Endothelial cell of umbilical vein (primary cell): ENCODE measurements around the gene CGB2.
"Not testable (repeated sequence)": the region's sequence is repeated elsewhere in the genome, so short reads cannot be mapped to it uniquely, and the experiment has no call there.

Experiments
- EZH2 ChIP-seq: IDR thresholded peaks from 2 replicates; pipeline ENCODE4 v1.6.1; 2012; ENCODE audit warnings: borderline replicate concordance, low read depth, mild to moderate bottlenecking, moderate library complexity, low read length, inconsistent platforms; ENCODE audit not compliant: severe bottlenecking
- MYC ChIP-seq: IDR thresholded peaks from one replicate; pipeline ENCODE4 v1.6.1; 2011; ENCODE audit warnings: mild to moderate bottlenecking, low read depth, low read length
- POLR2A ChIP-seq: IDR thresholded peaks from 2 replicates; pipeline ENCODE4 v1.6.1; 2012; ENCODE audit warnings: low read depth, mild to moderate bottlenecking, control low read depth, low read length
- POLR2AphosphoS5 ChIP-seq: IDR thresholded peaks from 2 replicates; pipeline ENCODE4 v1.6.1; 2012; ENCODE audit warnings: low read depth, mild to moderate bottlenecking, control low read depth, low read length, moderate library complexity; ENCODE audit not compliant: insufficient read depth
- TF ChIP-seq, protein P1 (sequence below), 2 donors: IDR thresholded peaks; 1 replicate in 1 of 2; 2 replicates in 1 of 2; pipeline ENCODE4 v1.5.1; 2011; ENCODE audit warnings: low read length in 2 of 2, mild to moderate bottlenecking in 2 of 2, moderate library complexity in 2 of 2, control low read depth in 1 of 2, inconsistent platforms in 1 of 2, low read depth in 1 of 2; ENCODE audit not compliant: insufficient read depth in 1 of 2; ENCODE audit errors: extremely low read depth in 1 of 2

- TF ChIP-seq POLR2A, POLR2AphosphoS5, EZH2, MYC: not testable (repeated sequence)
- TF ChIP-seq, protein P1, sequence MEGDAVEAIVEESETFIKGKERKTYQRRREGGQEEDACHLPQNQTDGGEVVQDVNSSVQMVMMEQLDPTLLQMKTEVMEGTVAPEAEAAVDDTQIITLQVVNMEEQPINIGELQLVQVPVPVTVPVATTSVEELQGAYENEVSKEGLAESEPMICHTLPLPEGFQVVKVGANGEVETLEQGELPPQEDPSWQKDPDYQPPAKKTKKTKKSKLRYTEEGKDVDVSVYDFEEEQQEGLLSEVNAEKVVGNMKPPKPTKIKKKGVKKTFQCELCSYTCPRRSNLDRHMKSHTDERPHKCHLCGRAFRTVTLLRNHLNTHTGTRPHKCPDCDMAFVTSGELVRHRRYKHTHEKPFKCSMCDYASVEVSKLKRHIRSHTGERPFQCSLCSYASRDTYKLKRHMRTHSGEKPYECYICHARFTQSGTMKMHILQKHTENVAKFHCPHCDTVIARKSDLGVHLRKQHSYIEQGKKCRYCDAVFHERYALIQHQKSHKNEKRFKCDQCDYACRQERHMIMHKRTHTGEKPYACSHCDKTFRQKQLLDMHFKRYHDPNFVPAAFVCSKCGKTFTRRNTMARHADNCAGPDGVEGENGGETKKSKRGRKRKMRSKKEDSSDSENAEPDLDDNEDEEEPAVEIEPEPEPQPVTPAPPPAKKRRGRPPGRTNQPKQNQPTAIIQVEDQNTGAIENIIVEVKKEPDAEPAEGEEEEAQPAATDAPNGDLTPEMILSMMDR (IDR thresholded peaks at IDR 0.05; ENCODE audit: extremely low read depth in 1 of 2, insufficient read depth in 1 of 2, low read depth in 1 of 2, low read length in 2 of 2), result not testable (repeated sequence)
Measured at GRCh38 chr19:49056902-49057596, 25.4 kb downstream of the CGB2 start.
